Neural progenitor cell (in vitro differentiated cells): ENCODE results near the gene PRSS3. TPM values are rescaled to one million over a fixed set of nuclear protein-coding genes. Genes with fewer than 3 reads are reported as not detected.
"Not testable (repeated sequence)": the region's sequence is repeated elsewhere in the genome, so short reads cannot be mapped to it uniquely, and the experiment has no call there.

Source experiments
- DNase-seq: peaks from one replicate; pipeline ENCODE4 v3.0.0-alpha.2; 2016; ENCODE audit warnings: low spot score
- H2AFZ ChIP-seq: fragments of 200-600 bp; sonication (generic); replicated peaks from 2 replicates; pipeline ENCODE4 v1.6.1; 2016; ENCODE audit warnings: antibody characterized with exemption
- H3F3A ChIP-seq: fragments of 200-600 bp; sonication (generic); 2 replicates; pipeline ENCODE4 v1.6.1; 2016; ENCODE audit warnings: antibody characterized with exemption, low read depth
- H3K27ac ChIP-seq: fragments of 200-600 bp; sonication (generic); 2 replicates; pipeline ENCODE4 v1.5.1; 2016; ENCODE audit warnings: mild to moderate bottlenecking
- H3K27me3 ChIP-seq: fragments of 200-600 bp; sonication (generic); 2 replicates; pipeline ENCODE4 v1.6.1; 2016; ENCODE audit warnings: mild to moderate bottlenecking, moderate library complexity
- H3K36me3 ChIP-seq: fragments of 200-600 bp; sonication (generic); 2 replicates; pipeline ENCODE4 v1.5.1; 2016
- H3K4me1 ChIP-seq: fragments of 200-600 bp; sonication (generic); 2 replicates; pipeline ENCODE4 v1.6.1; 2016; ENCODE audit warnings: mixed run types
- H3K4me2 ChIP-seq: fragments of 200-600 bp; sonication (generic); 2 replicates; pipeline ENCODE4 v1.6.1; 2016
- H3K4me3 ChIP-seq: fragments of 200-600 bp; sonication (generic); 2 replicates; pipeline ENCODE4 v1.5.1; 2016
- H3K79me2 ChIP-seq: fragments of 200-600 bp; sonication (generic); 2 replicates; pipeline ENCODE4 v1.6.1; 2016; ENCODE audit warnings: low read depth
- H3K9ac ChIP-seq: fragments of 200-600 bp; sonication (generic); 2 replicates; pipeline ENCODE4 v1.6.1; 2016
- H3K9me3 ChIP-seq: fragments of 200-600 bp; sonication (generic); 2 replicates; pipeline ENCODE4 v1.5.1; 2016; ENCODE audit warnings: low read depth
- H4K20me1 ChIP-seq: fragments of 200-600 bp; sonication (generic); 2 replicates; pipeline ENCODE4 v1.6.1; 2016; ENCODE audit warnings: low read depth
- H3K27ac Mint-ChIP-seq: 3 replicates; pipeline ENCODE4 v1.8.0; 2021; ENCODE audit warnings: mixed read lengths
- H3K27me3 Mint-ChIP-seq: 2 replicates; pipeline ENCODE4 v1.8.0; 2022; ENCODE audit warnings: low read depth, mild to moderate bottlenecking, inconsistent platforms, moderate library complexity, mixed read lengths; ENCODE audit not compliant: insufficient read depth
- H3K36me3 Mint-ChIP-seq: 3 replicates; pipeline ENCODE4 v1.8.0; 2021; ENCODE audit warnings: mixed read lengths
- H3K4me1 Mint-ChIP-seq: 3 replicates; pipeline ENCODE4 v1.8.0; 2021; ENCODE audit warnings: mixed read lengths
- H3K4me3 Mint-ChIP-seq: 3 replicates; pipeline ENCODE4 v1.8.0; 2021; ENCODE audit warnings: mild to moderate bottlenecking, moderate library complexity, mixed read lengths
- H3K9me3 Mint-ChIP-seq: 3 replicates; pipeline ENCODE4 v1.8.0; 2020; ENCODE audit warnings: mixed read lengths
- CTCF ChIP-seq: fragments of 200-600 bp; sonication (generic); IDR thresholded peaks from 2 replicates; pipeline ENCODE4 v1.5.1; 2017; ENCODE audit warnings: antibody characterized with exemption, mild to moderate bottlenecking
- EZH2 ChIP-seq: fragments of 200-600 bp; sonication (generic); IDR thresholded peaks from 2 replicates; pipeline ENCODE4 v1.6.1; 2017; ENCODE audit warnings: antibody characterized with exemption, mild to moderate bottlenecking, moderate library complexity
- EZH2phosphoT487 ChIP-seq: fragments of 200-600 bp; sonication (generic); IDR thresholded peaks from 2 replicates; pipeline ENCODE4 v1.6.1; 2017; ENCODE audit warnings: antibody characterized with exemption
- total RNA-seq: library from RNA; depleted of rRNA; stranded (reverse); fragments of >200 nt; gene quantifications from 2 replicates; pipeline ENCODE4 v1.2.3, GENCODE V29; 2015; ENCODE audit warnings: low replicate concordance

Gene PRSS3
- total RNA-seq, 1 donor from 2014 or later, result not detected

GRCh38 chr9:33808979-33809322 is 13.6 kb downstream of the PRSS3 start:
- not testable (repeated sequence) for H3K4me2 ChIP-seq, H3K36me3 ChIP-seq, H3K9ac ChIP-seq, H4K20me1 ChIP-seq, H3K9me3 ChIP-seq, H3K36me3 Mint-ChIP-seq, H3K27me3 ChIP-seq, H3F3A ChIP-seq, H3K4me3 ChIP-seq, H3K9me3 Mint-ChIP-seq, DNase-seq, H3K79me2 ChIP-seq, H3K27ac ChIP-seq, H3K27me3 Mint-ChIP-seq, H2AFZ ChIP-seq, H3K27ac Mint-ChIP-seq, H3K4me3 Mint-ChIP-seq
- H3K4me1 Mint-ChIP-seq, result peaks cover 22% of the 10 kb centered on the region
- peaks cover 14% of the 10 kb centered on the region for H3K4me1 ChIP-seq

- Histone ChIP-seq H3K27ac (no peak overlapping the region), H3K79me2 (no peaks in the 10 kb centered on the region), H2AFZ (no peak overlapping the region), H3K9ac (no peak overlapping the region), H3F3A (no peaks in the 10 kb centered on the region), H3K4me3 (no peak overlapping the region), H3K9me3 (no peaks in the 10 kb centered on the region), H3K4me1 (peaks cover 14% of the 10 kb centered on the region), H3K36me3 (no peaks in the 10 kb centered on the region), H3K27me3 (no peaks in the 10 kb centered on the region), H3K4me2 (no peak overlapping the region), H4K20me1 (no peaks in the 10 kb centered on the region)
- no peak for DNase-seq
- no peaks in the 10 kb centered on the region for H3K27me3 Mint-ChIP-seq
- no peak overlapping the region for H3K27ac Mint-ChIP-seq
- no peaks in the 10 kb centered on the region for H3K36me3 Mint-ChIP-seq
- peaks cover 22% of the 10 kb centered on the region for H3K4me1 Mint-ChIP-seq
- H3K9me3 Mint-ChIP-seq, result peaks cover 2% of the 10 kb centered on the region
- TF ChIP-seq CTCF (no peak), EZH2 (no peak), EZH2phosphoT487 (no peak)
- H3K4me3 Mint-ChIP-seq, result no peak overlapping the region
Observed at GRCh38 chr9:33809506-33809905, 14.1 kb downstream of the PRSS3 start.

GRCh38 chr9:33813712-33814641 is 18.6 kb downstream of the PRSS3 start:
- peaks cover 2% of the 10 kb centered on the region for H3K36me3 Mint-ChIP-seq
- no peaks in the 10 kb centered on the region for H3K9me3 ChIP-seq
- no peak overlapping the region for H3K4me3 Mint-ChIP-seq
- peaks cover 9% of the 10 kb centered on the region for H3K4me1 ChIP-seq
- DNase-seq, result peak; percentile 33
- H3K27me3 Mint-ChIP-seq, result peaks cover 5% of the 10 kb centered on the region
- H3K4me1 Mint-ChIP-seq, result peaks cover 17% of the 10 kb centered on the region
- H3K4me2 ChIP-seq, result no peak overlapping the region
- H3K27ac Mint-ChIP-seq, result no peak overlapping the region
- no peaks in the 10 kb centered on the region for H3K27me3 ChIP-seq
- H3K27ac ChIP-seq, result no peak overlapping the region
- H3K9me3 Mint-ChIP-seq, result peaks cover 2% of the 10 kb centered on the region
- peaks cover 23% of the 10 kb centered on the region for H3F3A ChIP-seq
- peaks cover 28% of the 10 kb centered on the region for H3K79me2 ChIP-seq
- no peaks in the 10 kb centered on the region for H3K36me3 ChIP-seq
- peaks cover 7% of the 10 kb centered on the region for H4K20me1 ChIP-seq
- no peak overlapping the region for H2AFZ ChIP-seq
- H3K9ac ChIP-seq, result no peak overlapping the region
- H3K4me3 ChIP-seq, result no peak overlapping the region
- TF ChIP-seq CTCF (peak; percentile 69), EZH2 (no peak)

GRCh38 chr9:33815781-33816180 is 20.4 kb downstream of the PRSS3 start:
- Histone ChIP-seq H3K79me2 (peaks cover 46% of the 10 kb centered on the region), H3F3A (peaks cover 23% of the 10 kb centered on the region), H3K9ac (no peak overlapping the region), H3K4me2 (peak overlapping the region; percentile 81), H3K4me3 (no peak overlapping the region), H3K4me1 (peaks cover 24% of the 10 kb centered on the region), H2AFZ (peak overlapping the region; percentile 92), H3K27me3 (no peaks in the 10 kb centered on the region), H3K9me3 (no peaks in the 10 kb centered on the region), H4K20me1 (peaks cover 26% of the 10 kb centered on the region), H3K27ac (no peak overlapping the region), H3K36me3 (no peaks in the 10 kb centered on the region)
- peaks cover 5% of the 10 kb centered on the region for H3K27me3 Mint-ChIP-seq
- H3K4me1 Mint-ChIP-seq, result peaks cover 26% of the 10 kb centered on the region
- H3K27ac Mint-ChIP-seq, result peak overlapping the region; percentile 98
- H3K36me3 Mint-ChIP-seq, result peaks cover 4% of the 10 kb centered on the region
- DNase-seq, result no peak
- H3K4me3 Mint-ChIP-seq, result peak overlapping the region; percentile 89
- H3K9me3 Mint-ChIP-seq, result peaks cover 2% of the 10 kb centered on the region
- TF ChIP-seq CTCF (no peak), EZH2 (no peak), EZH2phosphoT487 (no peak)
